ENCODE data around the gene NAP1L1. TPM values are rescaled to one million over a fixed set of nuclear protein-coding genes. Genes with fewer than 3 reads are reported as not detected.

The NAP1L1 gene
- total RNA-seq, 1 experiment from 2014 or later = 587 TPM

- Histone ChIP-seq H3F3A (ENCODE audit: insufficient read depth, low read depth) (peaks cover 15% of the 10 kb centered on the region; the same call in 1 of the 2 replicates), H4K20me1 (ENCODE audit: insufficient read depth) (peaks cover 17% of the 10 kb centered on the region), H3K9me3 (ENCODE audit: insufficient read depth, low read depth) (peaks cover 6% of the 10 kb centered on the region), H3K27me3 (ENCODE audit: insufficient read depth, low read depth) (no peaks in the 10 kb centered on the region), H3K4me3 (no peak overlapping the region), H3K36me3 (ENCODE audit: low read depth) (peaks cover 57% of the 10 kb centered on the region), H3K9me2 (ENCODE audit: insufficient read depth) (no peaks in the 10 kb centered on the region), H2AFZ (no peak overlapping the region), H3K27ac (no peak overlapping the region), H3K79me2 (ENCODE audit: low read depth) (peaks cover 43% of the 10 kb centered on the region), H3K4me1 (replicated peaks; ENCODE audit: insufficient read depth) (no peaks in the 10 kb centered on the region), H3K4me2 (no peak overlapping the region)
- ChIA-PET POLR2A (ENCODE audit: unreplicated experiment) (no interaction called here), CTCF (no interaction called here)
- BruUV-seq (replicated peaks) = no TSS peak
- DNase-seq = no peak
- no peak for TF ChIP-seq CTCF (conservative IDR thresholded peaks at IDR 0.05)
- TF ChIP-seq EZH2 (IDR thresholded peaks at IDR 0.05; ENCODE audit: low read depth) = no peak
- intact Hi-C loops (cut with micrococcal nuclease; ENCODE audit: unreplicated experiment) = no loop called here
Observed at GRCh38 chr12:76060111-76060510, 24.4 kb downstream of the NAP1L1 start.

- no peak overlapping the region for H3K4me3 ChIP-seq
- POLR2A ChIA-PET (ENCODE audit: unreplicated experiment) = no interaction called here
- H3K9me3 ChIP-seq (ENCODE audit: insufficient read depth, low read depth) = no peaks in the 10 kb centered on the region
- H4K20me1 ChIP-seq (ENCODE audit: insufficient read depth) = peaks cover 4% of the 10 kb centered on the region
- no peak for TF ChIP-seq CTCF (conservative IDR thresholded peaks at IDR 0.05)
- H3K4me2 ChIP-seq = no peak overlapping the region
- intact Hi-C loops (cut with micrococcal nuclease; ENCODE audit: unreplicated experiment) = no loop called here
- H3F3A ChIP-seq (ENCODE audit: insufficient read depth, low read depth) = peaks cover 18% of the 10 kb centered on the region; the same call in 1 of the 2 replicates
- H3K27me3 ChIP-seq (ENCODE audit: insufficient read depth, low read depth) = no peaks in the 10 kb centered on the region
- peaks cover 16% of the 10 kb centered on the region for H3K79me2 ChIP-seq (ENCODE audit: low read depth)
- CTCF ChIA-PET = interaction anchor here (0.7 kb wide), 1 partner anchor 290 kb away, joined by 4 read pairs; no protein-coding TSS in a partner anchor
- H3K36me3 ChIP-seq (ENCODE audit: low read depth) = peaks cover 61% of the 10 kb centered on the region
- BruUV-seq (replicated peaks) = no TSS peak
- DNase-seq = no peak
- H2AFZ ChIP-seq = no peak overlapping the region
- no peak overlapping the region for H3K27ac ChIP-seq
- H3K9me2 ChIP-seq (ENCODE audit: insufficient read depth) = no peaks in the 10 kb centered on the region
- no peaks in the 10 kb centered on the region for H3K4me1 ChIP-seq (replicated peaks; ENCODE audit: insufficient read depth)
Observed at GRCh38 chr12:76057326-76057725, 27.2 kb downstream of the NAP1L1 start.

- Histone ChIP-seq H3K36me3 (ENCODE audit: low read depth) (peaks cover 55% of the 10 kb centered on the region), H3F3A (ENCODE audit: insufficient read depth, low read depth) (peaks cover 23% of the 10 kb centered on the region; the same call in 1 of the 2 replicates), H4K20me1 (ENCODE audit: insufficient read depth) (no peaks in the 10 kb centered on the region), H3K27me3 (ENCODE audit: insufficient read depth, low read depth) (no peaks in the 10 kb centered on the region), H3K9me3 (ENCODE audit: insufficient read depth, low read depth) (no peaks in the 10 kb centered on the region), H3K27ac (no peak overlapping the region), H3K79me2 (ENCODE audit: low read depth) (no peaks in the 10 kb centered on the region), H2AFZ (no peak overlapping the region), H3K4me3 (no peak overlapping the region), H3K9me2 (ENCODE audit: insufficient read depth) (no peaks in the 10 kb centered on the region), H3K4me1 (replicated peaks; ENCODE audit: insufficient read depth) (no peaks in the 10 kb centered on the region), H3K4me2 (no peak overlapping the region)
- TF ChIP-seq CTCF (conservative IDR thresholded peaks at IDR 0.05) = no peak
- ChIA-PET POLR2A (ENCODE audit: unreplicated experiment) (no interaction called here), CTCF (no interaction called here)
- BruUV-seq (replicated peaks) = no TSS peak
- intact Hi-C loops (cut with micrococcal nuclease; ENCODE audit: unreplicated experiment) = no loop called here
- no peak for DNase-seq
Observed at GRCh38 chr12:76055393-76055792, 29.1 kb downstream of the NAP1L1 start.

Measured in PC-9 (cell line).